ENCODE data around the gene KNDC1.

The KNDC1 gene

DNA sequence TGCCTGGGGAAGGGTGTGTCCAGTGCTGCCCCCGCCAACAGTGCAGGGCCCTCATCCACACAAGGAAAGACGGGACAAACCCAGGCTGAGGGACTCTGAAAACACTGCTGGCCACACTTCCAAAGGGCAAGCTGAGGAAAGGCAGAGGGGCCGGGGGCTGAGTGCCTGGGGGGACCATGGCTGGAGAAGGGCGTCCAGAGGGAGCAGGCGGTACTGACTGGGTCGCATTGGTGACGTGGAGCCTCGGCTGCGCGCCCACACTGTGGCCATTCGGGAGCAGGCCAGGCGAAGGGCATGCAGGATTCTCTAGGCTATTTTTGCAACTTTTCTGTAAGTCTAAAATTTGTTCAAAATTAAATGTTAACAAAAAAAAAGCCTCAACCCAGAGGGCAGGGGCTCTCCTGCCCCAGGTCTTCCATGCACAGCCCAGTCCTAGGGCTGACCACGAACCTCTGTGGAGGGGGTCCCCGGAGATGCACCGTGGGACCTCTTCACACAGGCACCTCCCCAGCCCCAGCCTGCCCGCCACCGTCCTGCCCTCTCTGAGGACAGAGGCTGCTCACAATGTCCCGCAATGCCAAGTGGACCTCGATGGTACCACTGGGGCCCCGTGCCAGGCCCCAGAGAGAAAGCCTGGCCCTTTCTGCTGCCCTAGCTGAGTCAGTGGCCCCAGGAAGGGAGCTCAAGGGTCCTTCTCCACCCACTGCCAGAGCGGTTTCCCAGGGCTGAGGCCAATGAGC, 106.2 kb downstream of the KNDC1 start:
- no peak for DNase-seq

DNA sequence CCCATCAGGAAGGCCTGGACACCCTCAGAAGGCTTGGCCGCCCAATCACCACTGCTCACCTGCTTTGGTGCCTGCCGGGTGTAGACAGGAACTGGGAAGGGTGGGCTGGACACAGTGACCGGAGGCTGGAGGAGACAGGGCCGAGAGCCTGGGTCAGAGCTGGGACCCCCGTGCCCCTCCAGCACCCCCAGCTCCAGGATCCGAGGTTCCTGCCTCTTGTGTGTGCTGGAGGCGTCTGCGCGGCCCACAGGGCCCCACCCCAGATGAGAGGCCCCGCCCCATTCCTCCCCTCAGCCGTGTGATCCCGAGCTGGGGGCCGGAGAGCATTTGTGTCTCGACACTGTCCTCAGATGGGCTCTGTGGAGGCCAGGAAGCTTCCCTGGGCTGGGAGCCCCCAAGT, 107.3 kb downstream of the KNDC1 start:
- no peak for DNase-seq

DNA sequence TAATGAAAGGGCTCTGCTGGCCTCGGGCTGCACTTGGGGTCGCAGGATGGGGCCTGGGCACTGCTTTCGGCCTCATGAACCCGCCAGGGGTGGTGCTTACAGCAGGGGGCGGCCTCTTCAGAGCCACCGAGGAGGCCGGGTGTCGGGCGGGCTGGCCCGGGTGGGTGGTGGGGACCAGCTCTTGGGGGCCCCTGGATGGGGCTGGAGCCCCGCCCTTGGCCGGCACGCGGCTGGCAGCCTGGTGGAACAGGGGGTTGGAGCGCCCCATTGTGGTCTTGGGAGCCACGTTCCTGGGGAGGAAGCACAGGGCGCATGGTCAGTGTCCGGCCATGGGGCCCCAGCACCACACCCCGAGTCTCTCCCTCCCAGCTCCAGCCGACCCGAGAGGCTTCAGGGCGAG, 107.8 kb downstream of the KNDC1 start:
- DNase-seq: no peak

DNA sequence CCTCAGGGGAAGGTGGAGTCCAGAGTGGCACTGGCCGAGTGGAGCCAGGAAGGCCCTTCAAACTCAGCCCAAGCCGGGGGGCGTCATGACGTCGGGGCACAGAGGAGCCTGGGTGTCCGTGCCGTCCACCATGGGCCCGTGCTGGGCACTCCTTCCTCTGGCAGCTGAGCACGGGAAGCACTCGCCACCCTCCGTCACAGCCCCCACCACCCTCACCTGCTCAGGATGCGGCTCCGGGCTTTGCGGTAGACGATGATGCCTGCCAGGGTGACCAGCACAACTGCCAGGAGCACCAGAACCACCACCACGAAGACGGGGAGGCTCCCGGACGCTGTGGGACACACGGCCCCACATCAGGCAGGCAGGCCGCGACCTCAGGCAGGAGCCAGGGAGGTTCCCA, 108.5 kb downstream of the KNDC1 start:
- no peak for DNase-seq

DNA sequence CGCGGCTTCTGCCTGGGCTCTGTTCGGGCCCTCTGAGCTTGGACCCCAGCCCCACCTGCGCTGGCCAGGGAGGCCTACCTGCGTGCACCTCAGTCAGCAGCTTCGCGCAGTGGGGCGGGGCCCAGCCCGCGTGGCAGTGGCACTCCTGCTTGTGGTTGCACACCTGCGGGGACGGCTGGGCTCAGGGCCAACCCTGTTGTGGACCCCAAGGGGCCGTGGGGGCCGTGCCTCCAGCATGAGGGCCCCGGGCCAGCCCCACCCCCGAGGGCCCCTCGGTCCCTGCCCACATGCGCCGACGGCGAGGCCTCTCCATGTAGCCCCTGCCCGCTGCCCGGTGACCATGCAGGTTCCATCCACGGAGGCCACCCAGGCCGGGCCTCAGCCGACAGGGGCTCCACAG, 109.3 kb downstream of the KNDC1 start:
- no peak for DNase-seq

DNA sequence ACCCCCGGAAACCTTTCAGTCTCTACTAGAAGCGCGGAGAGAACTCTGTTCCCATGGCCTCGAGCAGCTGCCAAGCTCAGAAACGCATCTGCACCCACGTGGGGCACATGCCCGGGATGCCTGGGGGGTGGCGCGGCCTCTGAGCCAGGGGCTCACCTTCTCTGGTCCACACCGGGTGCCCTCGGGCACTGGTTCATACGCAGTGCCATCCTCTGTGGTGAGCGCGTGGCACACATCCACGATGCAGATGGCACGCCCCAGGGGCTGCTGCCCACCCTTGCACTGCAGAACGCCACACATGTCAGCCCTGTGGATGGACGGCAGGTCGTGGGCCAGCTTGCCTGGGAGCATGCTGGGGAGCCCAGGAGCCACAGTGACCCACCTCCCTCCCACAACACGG, 110.2 kb downstream of the KNDC1 start:
- DNase-seq: no peak

DNA sequence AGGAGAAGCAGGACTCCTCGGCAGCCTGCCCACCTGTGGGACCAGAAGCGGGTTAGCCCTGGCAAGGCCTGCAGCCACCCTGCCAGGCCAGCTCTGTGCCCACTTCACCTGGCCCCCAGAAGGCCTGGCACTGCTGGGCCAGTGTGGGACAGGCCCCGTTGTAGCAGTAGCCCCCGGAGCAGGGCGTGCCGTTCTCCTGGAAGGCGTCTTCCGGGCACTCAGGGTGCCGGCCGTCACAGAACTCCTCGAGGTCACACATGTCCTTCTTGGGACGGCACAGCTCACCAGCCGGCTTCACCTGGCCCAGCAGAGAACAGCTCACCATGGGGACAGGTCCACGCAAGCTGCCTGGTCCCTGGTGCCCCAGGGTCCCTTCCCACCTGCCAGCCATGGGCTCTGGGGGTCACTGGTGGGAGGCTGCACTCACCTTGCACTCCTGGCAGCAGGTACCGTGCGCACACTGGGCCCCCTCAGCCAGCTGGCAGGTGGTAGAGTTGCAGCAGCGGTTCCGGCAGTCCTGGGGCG, 110.8 kb downstream of the KNDC1 start:
- DNase-seq: no peak

DNA sequence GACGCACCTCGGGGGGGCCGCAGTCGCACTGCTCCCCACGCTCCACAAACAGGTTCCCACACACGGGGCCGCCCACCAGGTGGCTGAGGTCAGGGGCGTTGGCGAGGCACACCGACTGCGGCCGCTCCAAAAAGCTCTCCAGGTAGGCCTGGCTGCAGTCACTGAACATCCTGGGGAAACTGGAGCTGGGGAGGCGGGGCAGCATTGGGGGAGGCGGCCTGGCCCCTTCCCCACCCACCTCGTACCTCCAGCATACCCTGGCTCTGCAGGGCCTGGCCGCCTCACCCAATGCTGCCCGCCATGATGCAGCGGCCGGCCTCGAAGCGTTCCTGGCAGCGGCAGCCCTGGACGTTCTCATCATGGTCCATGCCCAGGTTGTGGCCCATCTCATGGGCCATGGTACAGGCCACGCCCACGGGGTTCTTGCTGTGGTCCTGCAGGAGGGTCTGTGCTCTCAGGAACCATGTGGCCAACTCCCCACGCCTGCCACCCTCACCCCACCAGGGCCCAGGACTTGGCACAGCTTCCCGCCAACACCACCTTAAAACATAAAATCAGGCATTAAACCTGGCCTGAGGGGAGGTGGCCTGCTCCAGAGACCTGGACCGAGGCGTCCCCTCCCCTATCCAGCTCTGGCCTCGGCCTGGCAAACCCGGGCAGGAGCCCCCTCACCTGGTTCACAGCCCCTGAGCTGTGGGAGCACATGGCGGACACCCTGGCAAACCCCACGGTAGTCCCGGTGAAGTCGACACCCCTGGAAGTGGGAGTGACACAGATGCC, 111.7 kb downstream of the KNDC1 start:
- DNase-seq: no peak

DNA sequence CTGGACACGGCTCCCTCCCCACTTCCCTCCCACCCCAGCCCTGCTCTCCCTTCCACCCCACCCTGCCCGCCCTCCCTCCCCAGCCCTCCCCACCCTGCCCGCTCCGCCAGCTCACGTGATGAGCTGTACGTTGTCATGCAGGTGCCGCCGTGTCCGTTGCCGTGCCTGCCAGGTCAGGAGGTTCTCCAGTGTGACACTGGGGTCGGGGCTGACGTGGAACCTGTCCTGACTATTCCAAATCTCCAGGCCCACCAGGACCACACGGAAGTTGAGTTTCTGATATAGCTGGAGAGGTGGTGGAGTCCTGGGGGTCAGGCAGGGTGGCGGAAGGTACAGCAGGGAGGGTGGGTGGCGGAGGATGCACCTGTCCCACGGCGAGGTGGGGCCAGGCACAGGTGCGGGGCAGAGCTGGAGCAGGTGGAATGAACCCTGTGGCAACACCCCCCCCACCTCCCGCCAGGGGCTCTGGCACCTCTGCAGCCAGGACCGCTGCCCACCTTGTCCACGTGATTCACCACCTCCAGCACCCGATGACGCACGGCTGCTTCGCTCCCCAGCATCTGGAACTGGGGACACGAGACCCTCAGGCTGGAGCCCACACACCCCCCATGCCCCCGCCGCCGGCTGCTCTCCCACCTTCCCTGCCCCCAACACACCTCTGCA, 112.4 kb downstream of the KNDC1 start:
- no peak for DNase-seq

DNA sequence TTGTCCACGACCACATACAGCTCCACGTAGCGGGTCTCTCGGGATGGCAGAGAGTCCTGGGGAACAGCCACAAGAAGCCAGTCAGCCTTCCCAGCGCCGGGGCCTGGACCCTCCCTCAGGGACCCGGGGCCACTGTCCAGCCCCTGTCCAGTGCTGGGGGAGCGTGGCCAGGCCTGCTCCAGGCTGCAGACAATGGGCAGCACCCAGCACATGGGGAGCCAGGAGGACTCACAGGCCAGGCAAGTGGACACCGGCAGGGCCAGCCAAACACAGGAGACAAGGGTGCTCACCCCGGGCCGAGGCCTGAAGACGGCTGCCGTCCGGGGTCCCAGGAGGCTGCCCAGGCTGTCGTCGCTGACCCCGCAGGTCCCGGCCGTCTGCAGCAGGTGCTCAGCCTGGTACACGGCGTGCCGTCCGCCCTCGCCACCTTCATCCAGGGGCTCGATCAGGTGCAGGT, 113.0 kb downstream of the KNDC1 start:
- no peak for DNase-seq

DNA sequence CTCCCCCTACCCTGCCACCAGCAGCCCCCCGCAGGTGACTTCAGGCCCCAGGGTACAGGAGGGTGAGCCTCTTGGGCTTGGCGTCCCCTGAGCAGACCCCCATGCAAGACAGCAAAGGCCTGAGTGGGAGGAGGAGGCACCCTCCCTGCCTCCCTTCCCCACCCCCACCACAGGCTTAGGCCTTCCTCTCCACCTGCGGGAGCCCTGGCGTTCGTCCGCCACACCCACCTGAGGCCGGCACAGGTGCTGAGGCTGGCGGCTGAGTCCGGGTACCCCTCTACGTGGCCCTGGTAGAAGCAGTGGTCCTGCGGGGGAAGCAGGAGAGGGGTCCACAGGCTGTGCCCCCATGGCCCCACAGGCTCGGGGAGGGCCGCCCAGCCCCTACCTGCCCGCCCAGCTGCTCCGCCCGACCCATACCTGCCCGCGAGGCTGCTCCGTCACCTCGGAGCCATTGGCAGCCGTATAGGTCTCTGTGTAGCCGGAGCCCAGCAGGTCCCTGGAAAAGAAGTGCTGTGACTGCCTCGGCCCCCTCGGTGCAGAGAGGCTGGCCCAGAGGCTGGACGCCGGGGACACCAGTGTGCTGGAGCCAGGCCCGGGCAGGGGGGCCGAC, 113.6 kb downstream of the KNDC1 start:
- no peak for DNase-seq

DNA sequence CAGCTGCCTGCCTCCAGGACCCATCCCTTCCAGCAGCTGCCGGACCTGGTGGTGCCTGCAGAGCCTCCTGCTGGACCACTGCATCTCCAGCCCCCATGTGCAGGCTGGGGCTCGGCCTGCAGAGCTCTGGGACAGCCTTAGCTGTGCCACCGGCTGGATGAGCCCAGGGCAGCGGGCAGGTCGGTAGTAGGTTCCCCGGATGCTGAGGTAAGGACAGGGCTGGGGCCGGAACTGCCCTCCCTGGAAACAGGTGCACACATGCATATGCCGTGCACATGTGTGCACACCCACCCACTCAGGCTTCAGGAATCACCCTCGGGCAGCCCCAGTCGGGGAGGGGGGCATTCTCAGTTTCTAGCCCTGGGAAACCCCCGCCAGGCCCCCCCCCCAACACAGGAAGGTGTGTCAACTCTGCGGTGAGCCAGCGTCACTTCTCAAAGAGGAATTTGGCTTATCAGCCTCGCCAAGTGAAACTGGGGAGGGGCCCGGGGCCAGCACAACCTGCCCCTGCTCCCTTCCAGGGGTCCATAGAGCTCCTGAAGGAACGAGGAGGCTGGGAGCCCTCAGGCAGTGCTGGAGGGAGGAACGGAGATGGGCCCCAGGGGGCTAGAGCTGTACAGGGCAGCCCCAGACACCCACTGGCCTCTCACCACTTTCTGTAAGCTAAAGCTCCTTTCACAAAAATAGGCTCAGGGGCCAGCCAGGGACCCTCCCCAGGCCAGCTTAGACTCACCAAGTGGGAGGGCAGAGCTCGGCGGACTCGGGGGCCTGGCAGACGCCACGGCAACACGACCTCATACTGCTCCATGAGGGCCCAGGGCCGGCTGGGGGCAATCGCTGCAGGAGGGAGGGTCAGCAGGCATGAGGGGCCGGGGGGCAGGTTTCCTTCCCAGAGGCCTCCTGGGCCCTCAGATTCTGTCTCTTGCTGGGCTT, 115.0 kb downstream of the KNDC1 start:
- no peak for DNase-seq

DNA sequence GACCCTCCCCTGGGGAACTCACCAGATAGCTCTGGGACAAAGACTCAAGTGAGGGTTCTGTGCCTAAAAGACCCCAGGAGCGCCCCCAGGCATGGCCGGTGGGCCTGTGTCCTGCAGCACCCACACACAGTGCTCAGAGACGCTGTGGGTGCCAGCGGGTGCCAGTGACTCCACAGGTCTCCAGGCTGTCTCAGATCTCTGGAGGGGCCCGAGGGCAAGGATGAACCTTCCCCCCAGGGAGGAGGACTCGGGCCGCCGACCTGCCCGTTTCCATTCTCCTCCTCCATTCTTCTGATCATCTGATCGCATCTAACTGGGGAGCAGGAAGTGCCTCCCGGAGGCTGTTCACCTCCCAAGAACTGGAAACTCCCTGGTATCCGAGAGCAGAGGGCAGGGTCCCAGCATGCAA, 115.7 kb downstream of the KNDC1 start:
- no peak for DNase-seq
